Keratinocyte (primary cell): ENCODE measurements around the gene AFF2.

Source experiments
- EZH2 ChIP-seq: IDR thresholded peaks from one replicate; pipeline ENCODE4 v1.6.1; 2012; ENCODE audit warnings: inconsistent platforms, mild to moderate bottlenecking, low read length, moderate library complexity
- TF ChIP-seq, protein P1 (sequence below), 3 experiments: IDR thresholded peaks in 1 of 3; conservative IDR thresholded peaks in 1 of 3; optimal IDR thresholded peaks in 1 of 3; 2 replicates in 2 of 3; 3 replicates in 1 of 3; pipeline versions ENCODE3 to v1.5.1; 2011; ENCODE audit warnings: low read length in 3 of 3, mild to moderate bottlenecking in 3 of 3, moderate library complexity in 2 of 3, control low read depth in 1 of 3, inconsistent platforms in 1 of 3; ENCODE audit not compliant: insufficient read depth in 2 of 3; ENCODE audit errors: extremely low read depth in 1 of 3

DNA sequence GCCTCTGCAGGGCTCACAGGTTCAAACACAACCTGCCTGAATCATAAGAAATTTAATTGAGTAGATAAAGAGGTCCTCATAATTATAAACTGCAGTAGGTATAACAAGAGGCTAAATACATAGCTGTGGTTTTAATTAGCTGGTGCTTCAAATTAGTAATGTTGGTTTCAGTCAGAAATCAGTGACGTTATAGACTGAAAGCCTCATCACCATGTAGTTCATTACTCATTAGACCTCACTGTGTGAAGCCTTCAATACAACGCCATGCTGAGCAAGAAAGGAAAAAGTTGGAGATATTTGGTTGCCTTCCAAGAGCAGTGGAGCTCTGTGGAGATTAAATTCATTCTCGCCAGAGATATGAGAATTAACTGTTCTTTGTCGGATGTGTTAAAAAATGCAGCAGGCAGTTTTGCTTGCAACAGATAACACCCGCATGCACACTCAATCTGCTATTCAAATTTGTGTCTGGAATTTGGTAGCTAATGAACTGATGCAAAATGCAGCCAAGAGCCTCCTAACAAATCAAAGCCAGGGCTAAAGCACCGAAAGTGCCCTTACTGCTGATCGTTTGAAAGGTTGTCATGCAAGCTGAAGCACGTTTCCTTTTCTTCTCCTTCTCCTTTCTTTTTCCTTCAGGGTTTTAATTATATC, 148.9 kb downstream of the AFF2 start:
- TF ChIP-seq, protein P1, sequence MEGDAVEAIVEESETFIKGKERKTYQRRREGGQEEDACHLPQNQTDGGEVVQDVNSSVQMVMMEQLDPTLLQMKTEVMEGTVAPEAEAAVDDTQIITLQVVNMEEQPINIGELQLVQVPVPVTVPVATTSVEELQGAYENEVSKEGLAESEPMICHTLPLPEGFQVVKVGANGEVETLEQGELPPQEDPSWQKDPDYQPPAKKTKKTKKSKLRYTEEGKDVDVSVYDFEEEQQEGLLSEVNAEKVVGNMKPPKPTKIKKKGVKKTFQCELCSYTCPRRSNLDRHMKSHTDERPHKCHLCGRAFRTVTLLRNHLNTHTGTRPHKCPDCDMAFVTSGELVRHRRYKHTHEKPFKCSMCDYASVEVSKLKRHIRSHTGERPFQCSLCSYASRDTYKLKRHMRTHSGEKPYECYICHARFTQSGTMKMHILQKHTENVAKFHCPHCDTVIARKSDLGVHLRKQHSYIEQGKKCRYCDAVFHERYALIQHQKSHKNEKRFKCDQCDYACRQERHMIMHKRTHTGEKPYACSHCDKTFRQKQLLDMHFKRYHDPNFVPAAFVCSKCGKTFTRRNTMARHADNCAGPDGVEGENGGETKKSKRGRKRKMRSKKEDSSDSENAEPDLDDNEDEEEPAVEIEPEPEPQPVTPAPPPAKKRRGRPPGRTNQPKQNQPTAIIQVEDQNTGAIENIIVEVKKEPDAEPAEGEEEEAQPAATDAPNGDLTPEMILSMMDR (optimal IDR thresholded peaks at IDR 0.05 in 1 of 3, IDR thresholded peaks at IDR 0.05 in 1 of 3, conservative IDR thresholded peaks at IDR 0.05 in 1 of 3; ENCODE audit: extremely low read depth in 1 of 3, insufficient read depth in 2 of 3, low read length in 3 of 3), result no peak
- no peak for TF ChIP-seq EZH2
